ENCODE data around the gene CRIM1.

The CRIM1 gene

DNA sequence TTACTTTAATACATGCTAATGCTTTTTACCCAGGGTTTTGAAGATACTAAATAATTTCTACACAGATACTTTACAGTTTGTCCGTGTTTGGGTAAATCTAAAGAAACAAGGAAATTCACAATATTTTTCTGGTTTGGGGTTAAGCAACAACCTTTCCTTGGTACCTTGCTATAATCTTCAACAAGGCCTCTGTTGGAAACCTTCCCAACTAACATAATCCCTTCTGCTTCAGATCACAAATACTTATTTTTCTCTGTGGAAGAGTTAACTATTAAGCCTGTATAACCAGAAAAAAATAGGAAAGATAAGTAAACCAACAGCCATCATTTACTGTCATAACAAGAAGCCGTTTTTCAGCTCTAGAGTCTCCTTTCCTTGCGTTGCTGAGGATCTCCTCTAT is 227.4 kb downstream of the CRIM1 start:
- WGBS: 89% methylated on average over 2 of the region's 3 CpGs
- Histone ChIP-seq H3K4me1 (ENCODE audit: insufficient read depth, low read length) (no peaks in the 10 kb centered on the region), H3K9me3 (ENCODE audit: insufficient read depth, low read depth, low read length) (no peaks in the 10 kb centered on the region), H3K4me3 (ENCODE audit: low read length) (no peak overlapping the region), H3K27ac (ENCODE audit: low read depth, low read length) (no peak overlapping the region), H3K9ac (ENCODE audit: low read depth, low read length) (no peak overlapping the region), H3K27me3 (ENCODE audit: insufficient read depth, low read length) (no peaks in the 10 kb centered on the region), H3K36me3 (ENCODE audit: insufficient read depth, low read length) (peaks cover 78% of the 10 kb centered on the region)

DNA sequence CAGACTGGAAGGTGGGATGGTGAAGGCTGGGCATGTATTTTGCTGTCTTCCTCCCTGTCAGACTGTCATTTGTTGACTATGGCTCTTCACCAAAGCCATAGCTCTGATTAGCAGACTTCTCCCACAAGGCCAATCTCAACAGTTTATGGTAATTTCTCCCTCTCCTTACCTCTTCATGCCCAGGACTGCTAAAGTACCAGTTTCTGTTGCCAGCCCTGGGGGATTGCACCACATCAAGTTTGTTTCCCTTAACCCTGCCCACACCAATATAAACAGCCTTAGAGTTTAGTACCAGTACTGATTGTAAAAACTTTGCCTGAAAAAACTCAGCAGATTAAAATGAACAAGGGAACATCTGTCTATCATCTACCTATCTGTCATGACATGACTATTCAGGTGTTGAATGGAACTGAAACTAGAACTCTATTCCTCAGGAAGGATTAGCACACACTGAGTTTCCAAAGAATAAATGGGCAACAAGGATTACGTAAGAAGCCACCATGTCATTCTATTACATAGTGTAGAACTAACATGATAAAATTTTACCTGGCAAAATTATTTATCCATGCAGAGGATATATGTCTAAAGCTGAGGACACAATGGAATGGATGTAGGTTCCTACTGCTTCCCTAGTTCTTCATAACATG is 228.7 kb downstream of the CRIM1 start:
- H3K4me3 ChIP-seq (ENCODE audit: low read length): no peak overlapping the region
- H3K9ac ChIP-seq (ENCODE audit: low read depth, low read length): no peak overlapping the region
- H3K27ac ChIP-seq (ENCODE audit: low read depth, low read length): no peak overlapping the region
- peaks cover 72% of the 10 kb centered on the region for H3K36me3 ChIP-seq (ENCODE audit: insufficient read depth, low read length)
- no peaks in the 10 kb centered on the region for H3K27me3 ChIP-seq (ENCODE audit: insufficient read depth, low read length)
- no peaks in the 10 kb centered on the region for H3K9me3 ChIP-seq (ENCODE audit: insufficient read depth, low read depth, low read length)
- H3K4me1 ChIP-seq (ENCODE audit: insufficient read depth, low read length): no peaks in the 10 kb centered on the region
- 83% methylated on average over 1 of the region's 1 CpG for WGBS

DNA sequence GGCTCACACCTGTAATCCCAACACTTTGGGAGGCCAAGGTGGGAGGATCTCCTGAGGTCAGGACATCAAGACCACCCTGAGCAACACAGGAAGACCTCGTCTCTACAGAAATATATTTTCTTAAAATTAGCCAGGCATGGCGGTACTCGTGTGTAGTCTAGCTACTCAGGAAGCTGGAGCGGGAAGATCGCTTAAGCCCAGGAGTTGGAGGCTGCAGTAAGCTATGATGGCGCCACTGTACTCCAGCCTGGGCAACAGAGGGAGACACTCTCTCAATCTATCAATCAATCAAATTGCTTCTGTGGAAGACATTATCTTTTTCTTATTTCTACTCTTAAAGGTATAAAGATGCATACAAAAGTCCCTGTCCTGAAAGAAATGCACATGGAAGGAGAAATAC is 231.1 kb downstream of the CRIM1 start:
- WGBS: 94% methylated on average over 6 of the region's 6 CpGs
- Histone ChIP-seq H3K4me3 (ENCODE audit: low read length) (no peak overlapping the region), H3K27me3 (ENCODE audit: insufficient read depth, low read length) (no peaks in the 10 kb centered on the region), H3K27ac (ENCODE audit: low read depth, low read length) (no peak overlapping the region), H3K9me3 (ENCODE audit: insufficient read depth, low read depth, low read length) (no peaks in the 10 kb centered on the region), H3K9ac (ENCODE audit: low read depth, low read length) (no peak overlapping the region), H3K4me1 (ENCODE audit: insufficient read depth, low read length) (no peaks in the 10 kb centered on the region), H3K36me3 (ENCODE audit: insufficient read depth, low read length) (peaks cover 64% of the 10 kb centered on the region)

DNA sequence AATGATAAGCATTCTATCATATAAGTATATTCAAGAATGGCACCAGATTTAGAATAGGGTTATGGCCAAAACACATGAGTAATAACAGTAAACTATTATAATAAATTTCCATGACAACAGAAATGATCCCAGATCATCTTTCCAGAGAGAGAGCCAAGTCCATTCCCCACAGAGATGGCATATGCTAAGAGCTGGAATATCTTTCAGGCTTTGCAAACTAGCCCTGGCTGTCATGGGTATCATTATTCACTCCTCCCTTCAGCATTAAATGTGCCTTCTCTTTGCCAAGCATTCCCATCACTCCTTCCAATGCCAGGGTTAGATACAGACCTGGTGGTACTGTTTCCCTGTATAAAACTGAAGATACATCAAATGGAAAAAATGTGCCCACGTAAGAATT is 231.5 kb downstream of the CRIM1 start:
- Histone ChIP-seq H3K9me3 (ENCODE audit: insufficient read depth, low read depth, low read length) (no peaks in the 10 kb centered on the region), H3K27me3 (ENCODE audit: insufficient read depth, low read length) (no peaks in the 10 kb centered on the region), H3K36me3 (ENCODE audit: insufficient read depth, low read length) (peaks cover 63% of the 10 kb centered on the region), H3K4me3 (ENCODE audit: low read length) (no peak overlapping the region), H3K9ac (ENCODE audit: low read depth, low read length) (no peak overlapping the region), H3K4me1 (ENCODE audit: insufficient read depth, low read length) (no peaks in the 10 kb centered on the region), H3K27ac (ENCODE audit: low read depth, low read length) (no peak overlapping the region)
- 92% methylated on average over 1 of the region's 1 CpG for WGBS

DNA sequence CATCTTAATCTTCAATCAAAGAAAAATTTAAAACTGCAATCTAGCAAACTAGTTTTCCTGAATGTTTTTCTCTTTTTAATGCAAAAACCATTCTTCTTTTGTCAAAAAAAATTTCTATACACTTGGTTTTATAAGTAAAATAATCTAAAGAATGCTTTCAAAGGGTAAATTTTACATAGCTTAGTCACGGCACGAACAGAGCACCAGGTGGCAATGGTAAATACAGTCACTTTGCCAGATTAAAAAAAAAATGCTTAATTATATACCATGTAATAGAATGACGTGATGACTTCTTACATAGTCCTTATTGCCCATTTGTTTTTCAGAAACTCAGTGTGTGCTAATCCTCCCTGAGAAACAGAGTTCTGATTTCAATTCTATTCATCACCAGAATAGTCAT is 232.0 kb downstream of the CRIM1 start:
- H3K4me3 ChIP-seq (ENCODE audit: low read length): no peak overlapping the region
- peaks cover 61% of the 10 kb centered on the region for H3K36me3 ChIP-seq (ENCODE audit: insufficient read depth, low read length)

DNA sequence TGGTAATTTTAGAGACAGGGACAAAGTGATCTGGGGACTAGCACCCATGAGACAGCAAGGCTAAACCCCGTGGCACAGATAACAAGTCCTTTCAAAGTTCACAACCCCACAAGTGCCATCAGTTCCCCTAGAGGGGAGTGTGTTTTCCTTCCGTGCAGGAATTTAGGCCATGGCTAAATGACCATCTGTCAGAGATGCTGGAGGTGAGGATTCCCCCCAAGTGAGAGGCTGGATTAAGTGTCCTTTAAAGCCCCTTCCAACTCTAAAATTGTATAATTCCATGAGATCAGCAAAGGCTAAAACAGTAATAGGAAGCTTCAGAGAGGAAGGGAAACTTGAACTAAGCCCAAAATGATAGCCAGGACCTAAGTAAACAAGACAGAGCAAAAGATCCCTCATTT is 233.7 kb downstream of the CRIM1 start:
- Histone ChIP-seq H3K4me1 (ENCODE audit: insufficient read depth, low read length) (no peaks in the 10 kb centered on the region), H3K27me3 (ENCODE audit: insufficient read depth, low read length) (no peaks in the 10 kb centered on the region), H3K27ac (ENCODE audit: low read depth, low read length) (no peak overlapping the region), H3K9ac (ENCODE audit: low read depth, low read length) (no peak overlapping the region), H3K4me3 (ENCODE audit: low read length) (no peak overlapping the region), H3K9me3 (ENCODE audit: insufficient read depth, low read depth, low read length) (no peaks in the 10 kb centered on the region), H3K36me3 (ENCODE audit: insufficient read depth, low read length) (peaks cover 45% of the 10 kb centered on the region)
- WGBS: 88% methylated on average over 2 of the region's 2 CpGs

More for the DNA sequence above, 232.0 kb downstream of the CRIM1 start:
- H3K9ac ChIP-seq (ENCODE audit: low read depth, low read length): no peak overlapping the region
- H3K27me3 ChIP-seq (ENCODE audit: insufficient read depth, low read length): no peaks in the 10 kb centered on the region
- no peaks in the 10 kb centered on the region for H3K9me3 ChIP-seq (ENCODE audit: insufficient read depth, low read depth, low read length)
- H3K27ac ChIP-seq (ENCODE audit: low read depth, low read length): no peak overlapping the region
- H3K4me1 ChIP-seq (ENCODE audit: insufficient read depth, low read length): no peaks in the 10 kb centered on the region
- WGBS: 93% methylated on average over 1 of the region's 3 CpGs

DNA sequence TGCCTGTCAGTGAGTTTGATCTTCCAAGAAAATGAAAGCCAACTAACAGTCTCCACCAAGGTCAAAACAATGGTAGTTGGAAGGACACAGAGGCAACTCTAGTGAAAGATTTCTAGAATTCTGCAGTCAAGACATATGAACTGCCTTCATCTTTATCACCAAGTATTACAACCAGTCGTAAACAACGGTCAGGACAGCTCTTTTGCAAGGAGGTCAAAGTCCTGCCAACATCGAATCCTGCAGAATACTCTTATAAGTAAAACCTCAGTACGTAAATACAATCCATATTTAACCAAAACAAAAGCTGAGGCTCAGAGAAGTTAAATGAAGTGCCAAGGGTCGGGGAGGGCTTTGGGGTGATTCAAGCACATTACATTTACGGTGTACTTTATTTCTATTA is 239.3 kb downstream of the CRIM1 start:
- WGBS: 98% methylated on average over 5 of the region's 6 CpGs
- 0 out of 2 replicates have a peak, but pooled peaks cover 4% of the 10 kb centered on the region for H3K4me1 ChIP-seq (ENCODE audit: insufficient read depth, low read length)
- peaks cover 9% of the 10 kb centered on the region; the same call in 1 of the 2 replicates for H3K36me3 ChIP-seq (ENCODE audit: insufficient read depth, low read length)
- H3K9ac ChIP-seq (ENCODE audit: low read depth, low read length): no peak overlapping the region
- H3K27me3 ChIP-seq (ENCODE audit: insufficient read depth, low read length): peaks cover 18% of the 10 kb centered on the region
- H3K27ac ChIP-seq (ENCODE audit: low read depth, low read length): no peak overlapping the region
- no peaks in the 10 kb centered on the region for H3K9me3 ChIP-seq (ENCODE audit: insufficient read depth, low read depth, low read length)
- no peak overlapping the region for H3K4me3 ChIP-seq (ENCODE audit: low read length)

DNA sequence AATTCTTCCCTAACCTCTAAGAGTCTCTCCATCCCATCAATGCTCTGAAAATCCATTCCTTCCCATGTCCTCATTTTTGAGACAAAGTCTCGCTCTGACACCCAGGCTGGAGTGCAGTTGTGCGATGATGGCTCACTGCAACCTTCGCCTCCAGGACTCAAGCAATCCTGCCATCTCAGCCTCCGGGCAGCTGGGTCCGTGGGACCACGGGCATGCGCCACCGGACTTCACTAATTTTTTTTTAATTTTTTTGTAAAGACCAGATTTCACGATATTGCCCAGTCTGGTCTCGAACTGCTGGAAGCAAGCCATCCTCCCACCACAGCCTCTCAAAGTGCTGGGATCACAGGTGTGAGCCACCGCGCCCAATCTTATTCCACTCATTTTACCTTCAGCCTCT is 240.8 kb downstream of the CRIM1 start:
- H3K27ac ChIP-seq (ENCODE audit: low read depth, low read length): no peak overlapping the region
- 96% methylated on average over 12 of the region's 12 CpGs for WGBS
- peak overlapping the region; percentile 69; the same call in 1 of the 2 replicates for H3K4me3 ChIP-seq (ENCODE audit: low read length)
- H3K9me3 ChIP-seq (ENCODE audit: insufficient read depth, low read depth, low read length): no peaks in the 10 kb centered on the region
- H3K36me3 ChIP-seq (ENCODE audit: insufficient read depth, low read length): no peaks in the 10 kb centered on the region
- H3K4me1 ChIP-seq (ENCODE audit: insufficient read depth, low read length): 0 out of 2 replicates have a peak, but pooled peaks cover 4% of the 10 kb centered on the region
- peaks cover 18% of the 10 kb centered on the region for H3K27me3 ChIP-seq (ENCODE audit: insufficient read depth, low read length)
- no peak overlapping the region for H3K9ac ChIP-seq (ENCODE audit: low read depth, low read length)

DNA sequence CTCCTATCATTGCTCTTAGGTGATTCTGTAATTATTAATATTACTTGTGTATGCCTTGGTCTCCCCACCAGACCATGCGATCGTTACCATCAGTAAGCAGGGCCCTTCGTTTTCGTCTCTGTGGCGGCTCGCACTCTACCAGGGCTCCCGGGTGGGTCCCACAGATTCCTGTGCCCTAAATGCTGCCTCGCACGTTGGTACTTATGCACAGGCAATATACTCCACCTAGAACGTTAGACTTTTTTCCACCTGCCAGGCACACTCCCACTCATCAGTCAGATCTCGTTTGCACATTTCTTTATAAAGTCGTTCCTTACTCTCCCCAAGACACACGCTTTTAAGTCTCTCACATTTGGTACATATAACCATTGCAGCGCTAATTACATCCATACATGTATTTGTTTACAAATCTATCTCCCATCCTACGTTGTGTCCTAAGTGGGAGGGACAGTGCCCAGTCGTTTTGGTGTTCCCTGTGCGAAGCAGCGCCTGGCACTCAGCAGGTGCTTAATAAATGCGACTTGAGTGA is 241.5 kb downstream of the CRIM1 start:
- H3K4me1 ChIP-seq (ENCODE audit: insufficient read depth, low read length): 0 out of 2 replicates have a peak, but pooled peaks cover 4% of the 10 kb centered on the region
- peak overlapping the region; percentile 69 for H3K4me3 ChIP-seq (ENCODE audit: low read length)
- peak overlapping the region; percentile 88; the same call in 1 of the 2 replicates for H3K27ac ChIP-seq (ENCODE audit: low read depth, low read length)
- peaks cover 18% of the 10 kb centered on the region for H3K27me3 ChIP-seq (ENCODE audit: insufficient read depth, low read length)
- WGBS: 24% methylated on average over 19 of the region's 19 CpGs
- H3K9me3 ChIP-seq (ENCODE audit: insufficient read depth, low read depth, low read length): no peaks in the 10 kb centered on the region
- H3K36me3 ChIP-seq (ENCODE audit: insufficient read depth, low read length): no peaks in the 10 kb centered on the region
- peak overlapping the region; percentile 66 for H3K9ac ChIP-seq (ENCODE audit: low read depth, low read length)

DNA sequence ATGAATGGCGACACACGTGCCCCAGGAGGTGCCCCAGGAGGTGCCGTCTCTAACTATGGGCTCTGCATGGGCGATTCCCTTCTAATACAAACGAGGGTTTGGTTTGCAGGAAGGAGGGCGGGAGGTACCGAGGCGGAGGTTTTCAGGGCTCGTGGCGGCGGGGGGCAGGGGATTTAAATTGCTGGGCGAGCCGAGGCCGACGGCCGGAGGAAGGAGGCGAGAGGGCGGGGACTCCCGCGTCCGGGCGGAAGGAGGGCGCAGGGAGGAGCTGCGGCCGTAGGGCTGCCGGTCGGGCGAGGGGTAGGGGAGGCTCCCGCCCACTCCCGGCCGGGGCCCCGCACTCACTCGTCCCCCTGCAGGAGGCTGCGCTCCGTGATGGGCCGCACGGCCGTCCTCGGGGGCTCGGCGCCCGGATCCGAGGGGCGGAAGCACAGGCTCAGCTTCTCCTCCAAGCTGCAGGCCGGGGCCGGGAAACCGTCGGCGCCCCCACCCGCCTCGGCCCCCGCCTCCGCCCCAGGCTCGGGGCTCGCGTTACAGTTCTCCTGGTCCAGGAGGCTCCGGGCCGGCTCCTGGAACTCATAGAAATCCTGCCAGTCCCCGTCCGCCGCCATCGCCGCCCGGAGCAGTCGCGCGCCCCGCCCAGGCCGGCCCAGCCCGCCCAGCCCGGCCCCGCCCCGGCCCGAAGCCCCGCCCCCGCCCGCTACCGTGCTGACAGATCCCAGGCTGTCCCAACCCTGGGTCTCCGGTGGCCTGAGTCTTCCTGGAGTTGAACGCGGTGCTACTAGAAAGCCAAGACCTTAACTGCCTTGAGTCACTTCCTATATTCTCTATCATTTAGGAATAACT is 242.2 kb downstream of the CRIM1 start, which contains the start of gene FEZ2:
TSS of gene FEZ2 (minus strand) at position 637 of the 846 bp plus-strand sequence. CDS start at position 611, 26 bp downstream.
- under 1% methylated on average over 81 of the region's 81 CpGs for WGBS
- H3K4me1 ChIP-seq (ENCODE audit: insufficient read depth, low read length): 0 out of 2 replicates have a peak, but pooled peaks cover 4% of the 10 kb centered on the region
- no peaks in the 10 kb centered on the region for H3K9me3 ChIP-seq (ENCODE audit: insufficient read depth, low read depth, low read length)
- H3K4me3 ChIP-seq (ENCODE audit: low read length): peak within 1 kb of the TSS; percentile 69
- peaks cover 18% of the 10 kb centered on the region for H3K27me3 ChIP-seq (ENCODE audit: insufficient read depth, low read length)
- H3K36me3 ChIP-seq (ENCODE audit: insufficient read depth, low read length): no peaks in the 10 kb centered on the region
- H3K27ac ChIP-seq (ENCODE audit: low read depth, low read length): peak within 1 kb of the TSS; percentile 88; the same call in 1 of the 2 replicates
- H3K9ac ChIP-seq (ENCODE audit: low read depth, low read length): peak within 1 kb of the TSS; percentile 66

Data from HUES64 (cell line).